ENCODE measurements around the gene HNRNPA1. TPM values are rescaled to one million over a fixed set of nuclear protein-coding genes. Genes with fewer than 3 reads are reported as not detected.
"Not testable (repeated sequence)": the region's sequence is repeated elsewhere in the genome, so short reads cannot be mapped to it uniquely, and the experiment has no call there.

HNRNPA1 gene
- total RNA-seq, 8 experiments from 2014 or later = 737 to 3,366 (median 1,605) TPM

DNA sequence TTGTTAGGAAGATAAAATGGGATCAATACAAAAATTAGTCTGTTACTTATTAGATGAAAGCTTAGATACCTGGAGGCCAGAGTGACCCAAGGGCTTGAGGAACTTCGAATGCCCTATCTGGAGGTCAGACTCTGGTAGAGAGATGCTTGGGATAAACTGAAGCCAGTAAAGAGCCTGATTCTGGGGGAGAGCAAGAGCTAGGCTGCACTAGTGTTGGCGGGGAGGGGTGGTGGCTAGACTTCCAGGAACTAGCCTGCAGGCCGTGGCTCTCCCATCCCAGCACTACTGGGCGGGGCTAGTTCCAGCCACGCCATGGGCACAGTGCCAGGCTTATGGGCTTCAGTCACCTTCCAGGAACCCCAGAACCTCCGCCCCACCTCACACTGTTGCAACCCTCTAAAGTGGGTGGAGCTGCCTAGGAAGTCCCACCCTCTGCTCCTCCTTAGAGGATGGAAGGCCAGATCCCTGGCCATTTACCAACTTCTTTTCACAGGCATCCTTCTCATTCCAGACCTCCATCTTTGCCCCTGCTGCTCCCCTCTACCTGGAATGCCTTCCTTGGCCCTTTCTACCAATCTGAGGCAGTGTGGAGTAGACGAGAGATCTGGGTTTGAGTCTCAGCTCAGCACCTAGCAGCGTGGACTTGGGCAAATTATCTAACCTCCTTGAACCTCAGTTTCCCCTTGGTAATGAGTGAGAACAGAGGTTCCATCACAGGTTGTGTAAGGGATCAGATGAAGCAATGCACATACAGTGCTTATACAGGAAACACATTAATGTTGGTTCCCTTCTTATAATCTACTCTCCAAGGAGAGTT lies 26.6 kb downstream of the HNRNPA1 start:
- in situ Hi-C loops (cut with MboI; ENCODE audit: low pct_unique_long_range_greater_than_20kb in 2 of 9, low sequenced_read_pairs in 9 of 9, unreplicated experiment in 9 of 9) = no loop called here
- Histone ChIP-seq H3K4me1 (replicated peaks in 1 of 2) (peaks cover 0 to 2% of the 10 kb centered on the region in 2 donors), H3K27ac (no peak overlapping the region), H3K4me3 (no peak overlapping the region)
- ATAC-seq (replicated peaks in 6 of 8) = peak; percentile 40 to 96 (median 59)
- 15 to 86% (median 73%) methylated on average over 1 to 6 of the region's 8 CpGs; no CpG with 5 or more reads in 1 of the 10 experiments for WGBS, 10 experiments

DNA sequence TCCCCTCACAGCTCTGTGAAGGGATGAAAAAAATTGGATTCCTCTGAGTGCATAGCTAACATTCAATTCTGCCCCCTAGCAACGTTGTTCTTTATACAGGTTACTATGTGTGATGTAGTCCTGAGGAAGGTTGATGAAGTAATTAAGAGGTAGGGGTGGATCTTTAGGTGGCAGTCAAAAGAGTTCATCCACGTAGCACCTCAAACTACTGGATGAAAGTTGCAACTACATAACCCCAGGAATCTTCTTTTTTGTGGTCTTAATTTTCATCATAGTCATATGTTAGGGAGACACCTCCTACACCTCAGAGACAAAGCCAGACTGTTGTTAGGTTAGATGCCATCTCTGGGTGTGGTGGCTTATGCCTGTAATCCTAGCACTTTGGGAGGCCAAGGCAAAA lies 30.5 kb downstream of the HNRNPA1 start:
- H3K4me3 ChIP-seq = no peak overlapping the region
- H3K27ac ChIP-seq = no peak overlapping the region
- no peaks in the 10 kb centered on the region for H3K4me1 ChIP-seq (replicated peaks in 1 of 2)
- WGBS, 10 experiments = 20 to 67% (median 49%) methylated on average over 1 to 2 of the region's 2 CpGs; no CpG with 5 or more reads in 4 of the 10 experiments
- ATAC-seq (replicated peaks in 6 of 8) = peak in 1 of 8 experiments; percentile 78
- in situ Hi-C loops (cut with MboI; ENCODE audit: low pct_unique_long_range_greater_than_20kb in 2 of 9, low sequenced_read_pairs in 9 of 9, unreplicated experiment in 9 of 9) = no loop called here

- H3K4me3 ChIP-seq; H3K27ac ChIP-seq; H3K4me1 ChIP-seq (replicated peaks in 1 of 2); in situ Hi-C loops (cut with MboI; ENCODE audit: low pct_unique_long_range_greater_than_20kb in 2 of 9, low sequenced_read_pairs in 9 of 9, unreplicated experiment in 9 of 9): not testable (repeated sequence)
- 33 to 100% (median 82%) methylated on average over 1 to 7 of the region's 7 CpGs; no CpG with 5 or more reads in 2 of the 10 experiments for WGBS, 10 experiments
- peak in 1 of 8 experiments; percentile 26 for ATAC-seq (replicated peaks in 6 of 8)
Observed at GRCh38 chr12:54312309-54312708, 31.8 kb downstream of the HNRNPA1 start.

DNA sequence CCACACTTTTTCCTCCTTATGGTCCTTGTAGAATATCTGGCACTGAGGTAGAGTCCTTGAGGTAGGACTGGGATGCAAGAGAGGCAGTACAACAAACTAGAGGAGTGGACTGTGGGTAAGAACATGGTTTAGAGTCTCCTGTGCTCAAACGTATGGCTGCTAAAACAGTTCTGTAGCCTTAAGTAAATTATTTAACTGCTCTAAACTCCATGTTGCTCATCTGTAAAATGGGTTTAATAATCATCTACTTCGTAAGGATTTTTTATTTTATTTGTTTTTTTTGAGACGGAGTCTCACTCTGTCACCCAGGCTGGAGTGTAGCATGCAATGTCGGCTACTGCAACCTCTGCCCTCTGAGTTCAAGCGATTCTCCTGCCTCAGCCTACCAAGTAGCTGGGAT lies 40.8 kb downstream of the HNRNPA1 start:
- H3K4me3 ChIP-seq = no peak overlapping the region
- H3K27ac ChIP-seq = no peak overlapping the region
- peaks cover 7 to 9% of the 10 kb centered on the region in 2 donors for H3K4me1 ChIP-seq (replicated peaks in 1 of 2)
- in situ Hi-C loops (cut with MboI; ENCODE audit: low pct_unique_long_range_greater_than_20kb in 2 of 9, low sequenced_read_pairs in 9 of 9, unreplicated experiment in 9 of 9) = no loop called here
- 29 to 100% (median 83%) methylated on average over 1 to 4 of the region's 5 CpGs; no CpG with 5 or more reads in 1 of the 10 experiments for WGBS, 10 experiments
- ATAC-seq (replicated peaks in 6 of 8) = no peak

DNA sequence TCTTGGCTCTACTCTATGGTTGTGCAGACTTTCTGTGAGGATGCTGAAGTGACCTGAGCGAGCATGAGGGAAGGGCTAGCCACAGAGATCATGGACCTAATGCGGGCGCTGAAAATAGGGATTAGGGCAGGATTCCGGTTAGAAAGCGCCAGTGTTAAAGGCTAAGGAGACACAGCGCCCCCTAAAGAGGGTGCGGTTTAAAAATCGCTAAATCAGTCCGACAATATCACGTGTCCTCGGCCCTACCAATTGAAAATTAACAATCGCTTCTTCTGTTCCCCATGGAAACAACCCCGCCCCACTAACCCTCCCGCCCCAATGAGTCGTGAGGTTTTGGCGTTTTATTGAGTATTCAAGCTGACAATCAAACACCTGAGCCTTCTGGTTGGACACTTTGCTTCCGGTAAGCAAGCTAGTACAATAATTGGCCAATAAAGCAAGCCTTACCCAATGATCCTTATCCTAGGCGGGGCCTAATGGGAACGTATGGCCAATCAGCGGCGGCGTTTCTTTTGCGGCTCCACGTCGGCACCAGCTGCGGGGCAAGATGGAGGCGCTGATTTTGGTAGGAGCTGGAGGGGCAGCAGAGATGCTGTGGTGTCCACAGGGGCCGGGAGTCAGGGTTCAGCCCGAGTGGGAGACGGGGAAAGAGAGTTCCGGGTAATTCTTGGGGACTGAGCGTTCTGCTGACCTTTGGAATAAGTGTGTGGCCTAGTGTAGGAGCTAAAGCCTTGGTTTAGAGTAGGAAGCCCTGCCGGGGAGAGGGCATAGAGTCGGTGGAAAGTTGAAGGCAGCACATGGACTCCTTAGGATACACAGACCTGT lies 44.3 kb downstream of the HNRNPA1 start, which contains the start of gene COPZ1:
Gene COPZ1, plus strand, starts transcription at position 515 of the 825 bp plus-strand sequence. Its CDS starts 33 bp downstream, at position 548.
- peak; percentile 96 to 99 (median 98) for ATAC-seq (replicated peaks in 6 of 8)
- peaks cover 13 to 25% of the 10 kb centered on the region in 2 donors for H3K4me1 ChIP-seq (replicated peaks in 1 of 2)
- peak within 1 kb of the TSS; percentile 64 to 92 (median 68) for H3K4me3 ChIP-seq
- H3K27ac ChIP-seq = peak within 1 kb of the TSS; percentile 94 to 98
- in situ Hi-C loops (cut with MboI; ENCODE audit: low pct_unique_long_range_greater_than_20kb in 2 of 9, low sequenced_read_pairs in 9 of 9, unreplicated experiment in 9 of 9) = no loop called here
- 0 to 20% (median 1%) methylated on average over 2 to 14 of the region's 34 CpGs; no CpG with 5 or more reads in 1 of the 10 experiments for WGBS, 10 experiments

GRCh38 chr12:54325442-54326109 lies 45.0 kb downstream of the HNRNPA1 start:
- peak overlapping the region; percentile 94 to 98 for H3K27ac ChIP-seq
- 0 to 73% (median 27%) methylated on average over 3 to 19 of the region's 22 CpGs for WGBS, 10 experiments

DNA sequence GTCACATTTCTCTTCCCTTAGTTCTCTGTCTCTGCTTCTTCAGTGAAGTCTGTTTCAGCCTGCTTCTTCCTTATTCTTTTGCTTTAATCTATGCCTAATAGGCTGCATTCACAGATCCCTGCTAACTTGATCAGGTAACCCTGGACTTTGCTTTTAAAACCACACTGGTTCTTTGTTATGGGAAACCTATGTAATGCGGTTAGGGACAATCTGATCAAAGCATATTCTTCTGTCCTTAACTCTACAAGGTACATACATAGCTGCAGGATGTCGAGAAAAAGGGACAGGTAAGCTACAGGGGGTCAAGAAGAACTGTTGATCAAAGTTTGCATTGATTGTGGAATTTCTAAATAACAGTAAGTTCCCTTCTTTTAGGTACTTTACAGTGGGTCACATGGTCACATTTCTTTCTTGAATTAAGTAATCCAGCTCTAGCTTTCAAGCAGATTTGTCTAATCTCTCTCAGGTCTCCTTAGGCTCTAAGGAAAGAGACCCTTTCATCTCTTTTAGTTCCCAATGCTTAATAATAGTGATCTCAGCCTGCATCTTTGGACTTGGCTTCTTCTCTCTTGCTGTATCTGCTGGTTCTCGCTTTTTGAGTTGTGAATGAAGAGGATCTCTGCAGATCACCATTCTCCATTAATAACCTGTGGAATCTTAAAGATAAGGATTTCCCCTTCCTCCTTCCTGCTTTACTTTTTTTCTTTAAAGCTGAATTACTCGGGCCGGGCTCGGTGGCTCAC lies 48.2 kb downstream of the HNRNPA1 start:
- H3K4me3 ChIP-seq = no peak overlapping the region
- no peak overlapping the region for H3K27ac ChIP-seq
- peaks cover 25 to 56% of the 10 kb centered on the region in 2 donors for H3K4me1 ChIP-seq (replicated peaks in 1 of 2)
- in situ Hi-C loops (cut with MboI; ENCODE audit: low pct_unique_long_range_greater_than_20kb in 2 of 9, low sequenced_read_pairs in 9 of 9, unreplicated experiment in 9 of 9) = no loop called here
- ATAC-seq (replicated peaks in 6 of 8) = no peak
- 50 to 82% (median 73%) methylated on average over 1 to 6 of the region's 6 CpGs for WGBS, 10 experiments

More at GRCh38 chr12:54325442-54326109, 45.0 kb downstream of the HNRNPA1 start:
- H3K4me1 ChIP-seq (replicated peaks in 1 of 2) = peaks cover 21 to 30% of the 10 kb centered on the region in 2 donors
- peak overlapping the region; percentile 64 to 92 (median 68) for H3K4me3 ChIP-seq
- ATAC-seq (replicated peaks in 6 of 8); in situ Hi-C loops (cut with MboI; ENCODE audit: low pct_unique_long_range_greater_than_20kb in 2 of 9, low sequenced_read_pairs in 9 of 9, unreplicated experiment in 9 of 9): not testable (repeated sequence)

- in situ Hi-C loops (cut with MboI; ENCODE audit: low pct_unique_long_range_greater_than_20kb in 2 of 9, low sequenced_read_pairs in 9 of 9, unreplicated experiment in 9 of 9) = no loop called here
- no peak overlapping the region for H3K4me3 ChIP-seq
- peak in 4 of 8 experiments; percentile 6 to 48 (median 8) for ATAC-seq (replicated peaks in 6 of 8)
- H3K27ac ChIP-seq = peak overlapping the region; percentile 35 to 48
- H3K4me1 ChIP-seq (replicated peaks in 1 of 2) = peaks cover 22 to 56% of the 10 kb centered on the region in 2 donors
- WGBS, 10 experiments = 24 to 80% (median 60%) methylated on average over 1 to 2 of the region's 5 CpGs; no CpG with 5 or more reads in 5 of the 10 experiments
Observed at GRCh38 chr12:54329759-54330158, 49.2 kb downstream of the HNRNPA1 start.

DNA sequence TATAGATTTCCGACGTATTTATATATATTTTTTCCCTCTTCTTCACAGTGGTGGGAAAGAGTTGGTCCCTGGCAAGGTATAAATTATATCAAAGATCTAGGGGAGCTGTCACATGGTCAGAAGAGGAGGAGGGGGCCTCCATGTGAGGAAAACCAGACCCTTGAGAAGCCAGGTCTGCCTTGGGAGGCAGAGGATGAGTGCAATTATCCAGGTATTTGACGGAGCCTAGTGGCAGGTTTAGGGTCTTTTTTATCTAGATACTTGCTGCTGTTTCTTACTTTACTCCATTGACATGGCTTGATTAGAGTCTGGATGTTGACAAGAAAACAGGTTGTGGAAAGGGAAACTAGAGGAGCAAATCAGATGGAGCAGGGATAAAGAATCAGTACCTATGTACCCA lies 49.9 kb downstream of the HNRNPA1 start:
- ATAC-seq (replicated peaks in 6 of 8) = peak in 4 of 8 experiments; percentile 23 to 27 (median 25)

DNA sequence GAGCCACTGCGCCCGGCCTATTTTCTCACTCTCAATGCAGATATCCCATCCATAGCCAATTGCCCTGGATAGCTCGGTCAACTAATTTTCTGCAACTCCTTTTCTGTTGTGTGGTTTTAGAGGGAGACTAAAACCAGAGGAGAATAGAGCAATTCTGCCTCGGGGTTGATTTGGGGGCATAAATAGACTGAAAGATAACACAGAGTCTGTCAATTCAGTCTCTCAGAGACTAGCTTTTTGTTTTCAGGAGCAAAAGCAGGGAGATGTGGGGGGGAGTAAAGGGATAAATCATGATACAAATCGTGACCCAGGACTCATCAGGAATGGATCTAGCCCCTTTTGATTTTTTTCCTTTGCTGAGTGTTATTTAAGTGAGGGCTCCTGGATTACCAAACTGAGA lies 50.9 kb downstream of the HNRNPA1 start:
- in situ Hi-C loops (cut with MboI; ENCODE audit: low pct_unique_long_range_greater_than_20kb in 2 of 9, low sequenced_read_pairs in 9 of 9, unreplicated experiment in 9 of 9) = no loop called here
- H3K27ac ChIP-seq = peak overlapping the region in 1 of 2 donors; percentile 35
- peaks cover 18 to 50% of the 10 kb centered on the region in 2 donors for H3K4me1 ChIP-seq (replicated peaks in 1 of 2)
- no peak overlapping the region for H3K4me3 ChIP-seq
- ATAC-seq (replicated peaks in 6 of 8) = no peak
- 80 to 100% (median 96%) methylated on average over 1 to 4 of the region's 5 CpGs; no CpG with 5 or more reads in 2 of the 10 experiments for WGBS, 10 experiments

More for the DNA sequence above, 49.9 kb downstream of the HNRNPA1 start:
- no peak overlapping the region for H3K4me3 ChIP-seq
- WGBS, 10 experiments = 14 to 100% (median 65%) methylated on average over 1 to 3 of the region's 3 CpGs; no CpG with 5 or more reads in 3 of the 10 experiments
- in situ Hi-C loops (cut with MboI; ENCODE audit: low pct_unique_long_range_greater_than_20kb in 2 of 9, low sequenced_read_pairs in 9 of 9, unreplicated experiment in 9 of 9) = no loop called here
- H3K27ac ChIP-seq = peak overlapping the region; percentile 35 to 48
- H3K4me1 ChIP-seq (replicated peaks in 1 of 2) = peaks cover 22 to 56% of the 10 kb centered on the region in 2 donors

GRCh38 chr12:54333420-54334034 lies 53.0 kb downstream of the HNRNPA1 start:
- in situ Hi-C loops (cut with MboI; ENCODE audit: low pct_unique_long_range_greater_than_20kb in 2 of 9, low sequenced_read_pairs in 9 of 9, unreplicated experiment in 9 of 9) = no loop called here
- no peak overlapping the region for H3K4me3 ChIP-seq
- 100% methylated on average over 1 to 2 of the region's 4 CpGs; no CpG with 5 or more reads in 4 of the 10 experiments for WGBS, 10 experiments
- H3K27ac ChIP-seq = no peak overlapping the region
- ATAC-seq (replicated peaks in 6 of 8) = no peak
- H3K4me1 ChIP-seq (replicated peaks in 1 of 2) = peaks cover 31 to 67% of the 10 kb centered on the region in 2 donors
